Transverse colon (tissue), 3 donors: ENCODE results near the gene C10orf105.

ENCODE experiments used
- EP300 ChIP-seq: sonication (generic); formaldehyde crosslinking; IDR thresholded peaks from one replicate; pipeline ENCODE4 v1.6.1; 2017; ENCODE audit warnings: antibody characterized with exemption, low read depth
- POLR2A ChIP-seq: fragments of 450-650 bp; IDR thresholded peaks from one replicate; pipeline ENCODE4 v1.6.1; 2016; ENCODE audit warnings: antibody characterized with exemption, mild to moderate bottlenecking, moderate library complexity
- TF ChIP-seq, protein P1 (sequence below), 5 experiments: fragments of 200-600 bp in 3 of 5; fragments of 450-650 bp in 2 of 5; sonication (generic) in 3 of 5; IDR thresholded peaks; 1 replicate in 2 of 5; 2 replicates in 3 of 5; pipeline ENCODE4 v1.5.1; 2016 to 2017; ENCODE audit warnings: antibody characterized with exemption in 5 of 5, inconsistent platforms in 3 of 5, mild to moderate bottlenecking in 2 of 5, moderate library complexity in 1 of 5

DNA sequence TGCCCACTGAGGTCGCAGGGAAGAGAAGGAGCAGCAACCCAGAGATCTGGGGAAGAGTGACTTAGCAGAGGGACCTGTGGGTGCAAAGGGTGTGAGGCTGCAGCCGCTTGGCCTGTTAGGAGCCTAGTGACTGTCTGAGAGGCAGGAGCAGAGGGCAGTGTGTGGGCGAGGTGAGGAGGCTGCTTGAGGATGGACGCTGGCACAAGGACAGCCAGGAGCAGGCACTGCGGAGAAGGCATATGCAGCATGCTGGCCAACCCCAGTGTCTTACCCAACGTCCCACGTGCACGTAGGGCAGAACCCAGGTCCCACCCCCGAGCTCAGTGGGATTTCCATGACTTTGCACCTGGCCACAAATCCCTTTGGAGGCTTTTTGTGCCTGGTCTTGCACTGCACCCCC lies 54.1 kb downstream of the C10orf105 start:
- TF ChIP-seq POLR2A = no peak
- TF ChIP-seq, protein P1, sequence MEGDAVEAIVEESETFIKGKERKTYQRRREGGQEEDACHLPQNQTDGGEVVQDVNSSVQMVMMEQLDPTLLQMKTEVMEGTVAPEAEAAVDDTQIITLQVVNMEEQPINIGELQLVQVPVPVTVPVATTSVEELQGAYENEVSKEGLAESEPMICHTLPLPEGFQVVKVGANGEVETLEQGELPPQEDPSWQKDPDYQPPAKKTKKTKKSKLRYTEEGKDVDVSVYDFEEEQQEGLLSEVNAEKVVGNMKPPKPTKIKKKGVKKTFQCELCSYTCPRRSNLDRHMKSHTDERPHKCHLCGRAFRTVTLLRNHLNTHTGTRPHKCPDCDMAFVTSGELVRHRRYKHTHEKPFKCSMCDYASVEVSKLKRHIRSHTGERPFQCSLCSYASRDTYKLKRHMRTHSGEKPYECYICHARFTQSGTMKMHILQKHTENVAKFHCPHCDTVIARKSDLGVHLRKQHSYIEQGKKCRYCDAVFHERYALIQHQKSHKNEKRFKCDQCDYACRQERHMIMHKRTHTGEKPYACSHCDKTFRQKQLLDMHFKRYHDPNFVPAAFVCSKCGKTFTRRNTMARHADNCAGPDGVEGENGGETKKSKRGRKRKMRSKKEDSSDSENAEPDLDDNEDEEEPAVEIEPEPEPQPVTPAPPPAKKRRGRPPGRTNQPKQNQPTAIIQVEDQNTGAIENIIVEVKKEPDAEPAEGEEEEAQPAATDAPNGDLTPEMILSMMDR (IDR thresholded peaks at IDR 0.05) = no peak
- no peak for TF ChIP-seq EP300
